ENCODE measurements around the gene FRMPD2.

DNA sequence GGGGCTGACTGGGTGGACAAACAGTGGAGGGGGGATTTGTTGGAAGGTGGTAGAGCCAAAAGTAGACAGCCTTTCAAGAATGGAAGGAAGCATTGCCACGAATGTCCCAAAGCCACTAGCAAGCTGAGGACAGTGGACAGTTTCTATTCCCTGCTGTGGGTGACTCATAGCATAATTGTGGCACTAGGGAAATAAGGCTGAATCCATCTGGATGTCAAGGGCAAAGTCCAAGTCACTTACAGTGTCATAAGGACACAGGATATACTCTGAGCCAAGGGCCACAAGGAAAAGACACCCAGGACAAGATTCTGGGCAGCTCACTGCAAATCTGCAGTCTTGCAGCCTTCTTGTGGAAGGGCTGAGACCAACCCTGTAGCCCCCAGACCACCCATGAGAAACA is 79.7 kb downstream of the FRMPD2 start:
- TF ChIP-seq CTCF (IDR thresholded peaks at IDR 0.05), result no peak
- no peak for TF ChIP-seq IRF2 (CRISPR knock-in tag; IDR thresholded peaks at IDR 0.05; ENCODE audit: borderline replicate concordance, low read depth)
- TF ChIP-seq, protein P1, sequence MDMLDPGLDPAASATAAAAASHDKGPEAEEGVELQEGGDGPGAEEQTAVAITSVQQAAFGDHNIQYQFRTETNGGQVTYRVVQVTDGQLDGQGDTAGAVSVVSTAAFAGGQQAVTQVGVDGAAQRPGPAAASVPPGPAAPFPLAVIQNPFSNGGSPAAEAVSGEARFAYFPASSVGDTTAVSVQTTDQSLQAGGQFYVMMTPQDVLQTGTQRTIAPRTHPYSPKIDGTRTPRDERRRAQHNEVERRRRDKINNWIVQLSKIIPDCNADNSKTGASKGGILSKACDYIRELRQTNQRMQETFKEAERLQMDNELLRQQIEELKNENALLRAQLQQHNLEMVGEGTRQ (CRISPR knock-in tag; IDR thresholded peaks at IDR 0.05), result no peak
- no peak for TF ChIP-seq NFE2L1 (CRISPR knock-in tag; IDR thresholded peaks at IDR 0.05)
- TF ChIP-seq, protein P2, sequence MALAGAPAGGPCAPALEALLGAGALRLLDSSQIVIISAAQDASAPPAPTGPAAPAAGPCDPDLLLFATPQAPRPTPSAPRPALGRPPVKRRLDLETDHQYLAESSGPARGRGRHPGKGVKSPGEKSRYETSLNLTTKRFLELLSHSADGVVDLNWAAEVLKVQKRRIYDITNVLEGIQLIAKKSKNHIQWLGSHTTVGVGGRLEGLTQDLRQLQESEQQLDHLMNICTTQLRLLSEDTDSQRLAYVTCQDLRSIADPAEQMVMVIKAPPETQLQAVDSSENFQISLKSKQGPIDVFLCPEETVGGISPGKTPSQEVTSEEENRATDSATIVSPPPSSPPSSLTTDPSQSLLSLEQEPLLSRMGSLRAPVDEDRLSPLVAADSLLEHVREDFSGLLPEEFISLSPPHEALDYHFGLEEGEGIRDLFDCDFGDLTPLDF (CRISPR knock-in tag; IDR thresholded peaks at IDR 0.05), result no peak
- TF ChIP-seq ZNF121 (CRISPR knock-in tag; IDR thresholded peaks at IDR 0.05), result no peak
- TF ChIP-seq, protein P3, sequence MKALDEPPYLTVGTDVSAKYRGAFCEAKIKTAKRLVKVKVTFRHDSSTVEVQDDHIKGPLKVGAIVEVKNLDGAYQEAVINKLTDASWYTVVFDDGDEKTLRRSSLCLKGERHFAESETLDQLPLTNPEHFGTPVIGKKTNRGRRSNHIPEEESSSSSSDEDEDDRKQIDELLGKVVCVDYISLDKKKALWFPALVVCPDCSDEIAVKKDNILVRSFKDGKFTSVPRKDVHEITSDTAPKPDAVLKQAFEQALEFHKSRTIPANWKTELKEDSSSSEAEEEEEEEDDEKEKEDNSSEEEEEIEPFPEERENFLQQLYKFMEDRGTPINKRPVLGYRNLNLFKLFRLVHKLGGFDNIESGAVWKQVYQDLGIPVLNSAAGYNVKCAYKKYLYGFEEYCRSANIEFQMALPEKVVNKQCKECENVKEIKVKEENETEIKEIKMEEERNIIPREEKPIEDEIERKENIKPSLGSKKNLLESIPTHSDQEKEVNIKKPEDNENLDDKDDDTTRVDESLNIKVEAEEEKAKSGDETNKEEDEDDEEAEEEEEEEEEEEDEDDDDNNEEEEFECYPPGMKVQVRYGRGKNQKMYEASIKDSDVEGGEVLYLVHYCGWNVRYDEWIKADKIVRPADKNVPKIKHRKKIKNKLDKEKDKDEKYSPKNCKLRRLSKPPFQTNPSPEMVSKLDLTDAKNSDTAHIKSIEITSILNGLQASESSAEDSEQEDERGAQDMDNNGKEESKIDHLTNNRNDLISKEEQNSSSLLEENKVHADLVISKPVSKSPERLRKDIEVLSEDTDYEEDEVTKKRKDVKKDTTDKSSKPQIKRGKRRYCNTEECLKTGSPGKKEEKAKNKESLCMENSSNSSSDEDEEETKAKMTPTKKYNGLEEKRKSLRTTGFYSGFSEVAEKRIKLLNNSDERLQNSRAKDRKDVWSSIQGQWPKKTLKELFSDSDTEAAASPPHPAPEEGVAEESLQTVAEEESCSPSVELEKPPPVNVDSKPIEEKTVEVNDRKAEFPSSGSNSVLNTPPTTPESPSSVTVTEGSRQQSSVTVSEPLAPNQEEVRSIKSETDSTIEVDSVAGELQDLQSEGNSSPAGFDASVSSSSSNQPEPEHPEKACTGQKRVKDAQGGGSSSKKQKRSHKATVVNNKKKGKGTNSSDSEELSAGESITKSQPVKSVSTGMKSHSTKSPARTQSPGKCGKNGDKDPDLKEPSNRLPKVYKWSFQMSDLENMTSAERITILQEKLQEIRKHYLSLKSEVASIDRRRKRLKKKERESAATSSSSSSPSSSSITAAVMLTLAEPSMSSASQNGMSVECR (CRISPR knock-in tag; IDR thresholded peaks at IDR 0.05; ENCODE audit: borderline replicate concordance), result no peak
- TF ChIP-seq FOXP1 (CRISPR knock-in tag; IDR thresholded peaks at IDR 0.05; ENCODE audit: borderline replicate concordance), result no peak
- TF ChIP-seq TCF7 (CRISPR knock-in tag; IDR thresholded peaks at IDR 0.05; ENCODE audit: low read depth), result no peak
- no peak for TF ChIP-seq ZNF281 (CRISPR knock-in tag; IDR thresholded peaks at IDR 0.05)
- no peak for TF ChIP-seq SMAD3 (CRISPR knock-in tag; IDR thresholded peaks at IDR 0.05; ENCODE audit: borderline replicate concordance)
- TF ChIP-seq, protein P4, sequence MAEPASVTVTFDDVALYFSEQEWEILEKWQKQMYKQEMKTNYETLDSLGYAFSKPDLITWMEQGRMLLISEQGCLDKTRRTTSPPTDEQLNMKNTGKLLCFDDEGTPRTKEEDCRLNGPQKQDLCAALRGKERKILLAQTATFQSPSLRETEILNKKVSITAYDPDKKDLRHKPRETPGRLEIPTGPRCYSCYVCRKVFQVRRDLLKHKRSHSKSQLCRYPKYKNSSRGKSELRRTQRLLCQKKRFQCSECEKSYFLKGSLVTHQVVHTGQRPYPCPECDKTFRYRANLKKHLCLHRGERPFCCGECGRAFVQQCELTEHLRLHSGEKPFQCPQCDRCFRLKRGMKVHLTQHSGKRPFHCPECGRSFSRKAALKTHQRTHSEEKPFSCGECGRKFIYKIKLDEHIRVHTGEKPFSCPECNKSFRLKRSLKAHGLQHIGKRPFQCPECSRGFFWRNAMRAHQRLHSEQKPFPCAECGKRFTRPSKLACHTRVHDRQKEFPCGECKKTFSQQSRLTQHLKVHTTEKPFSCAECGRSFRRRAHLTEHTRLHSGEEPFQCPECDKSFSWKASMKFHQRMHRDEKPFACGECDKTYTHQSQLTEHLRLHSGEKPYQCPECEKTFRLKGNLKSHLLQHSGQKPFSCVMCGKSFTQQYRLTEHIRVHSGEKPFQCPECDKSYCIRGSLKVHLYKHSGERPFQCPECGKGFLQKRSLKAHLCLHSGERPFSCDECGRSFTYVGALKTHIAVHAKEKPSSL (CRISPR knock-in tag; conservative IDR thresholded peaks at IDR 0.05), result no peak
- TF ChIP-seq ZNF263 (CRISPR knock-in tag; IDR thresholded peaks at IDR 0.05; ENCODE audit: low read depth), result no peak

Measured in WTC11 (cell line).